Suprapubic skin (tissue), 4 donors: ENCODE results near the gene DEPDC5.

Experiments
- EP300 ChIP-seq: sonication (generic); formaldehyde crosslinking; IDR thresholded peaks from one replicate; pipeline ENCODE4 v1.6.1; 2017; ENCODE audit warnings: antibody characterized with exemption
- POLR2AphosphoS5 ChIP-seq, 3 donors: sonication (generic); formaldehyde crosslinking; IDR thresholded peaks; one replicate each; pipeline ENCODE4 v1.6.1; 2017; ENCODE audit warnings: antibody characterized with exemption in 3 of 3
- TF ChIP-seq, protein P1 (sequence below), 2 donors: fragments of 200-600 bp in 1 of 2; fragments of 450-650 bp in 1 of 2; sonication (generic) in 1 of 2; IDR thresholded peaks; one replicate each; pipeline ENCODE4 v1.5.1; 2016 to 2019; ENCODE audit warnings: antibody characterized with exemption in 2 of 2, mild to moderate bottlenecking in 1 of 2, moderate library complexity in 1 of 2

DNA sequence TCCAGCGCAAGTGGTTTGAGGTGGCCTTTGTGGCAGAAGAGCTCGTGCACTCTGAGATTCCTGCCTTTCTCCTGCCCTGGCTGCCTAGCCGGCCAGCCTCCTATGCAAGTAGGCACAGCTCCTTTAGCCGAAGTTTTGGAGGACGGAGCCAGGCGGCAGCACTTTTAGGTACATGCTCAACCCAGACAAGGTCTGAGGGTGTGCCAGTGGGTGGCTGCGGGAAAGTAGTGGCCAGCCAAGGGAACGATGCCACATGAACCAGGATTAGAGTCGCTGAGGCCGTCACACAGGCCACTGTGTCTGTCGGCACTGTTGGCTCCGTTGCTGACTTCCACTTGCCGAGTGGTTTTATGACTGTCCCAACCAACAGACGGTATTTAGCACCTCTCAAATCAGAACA lies 125.8 kb downstream of the DEPDC5 start:
- TF ChIP-seq, protein P1, sequence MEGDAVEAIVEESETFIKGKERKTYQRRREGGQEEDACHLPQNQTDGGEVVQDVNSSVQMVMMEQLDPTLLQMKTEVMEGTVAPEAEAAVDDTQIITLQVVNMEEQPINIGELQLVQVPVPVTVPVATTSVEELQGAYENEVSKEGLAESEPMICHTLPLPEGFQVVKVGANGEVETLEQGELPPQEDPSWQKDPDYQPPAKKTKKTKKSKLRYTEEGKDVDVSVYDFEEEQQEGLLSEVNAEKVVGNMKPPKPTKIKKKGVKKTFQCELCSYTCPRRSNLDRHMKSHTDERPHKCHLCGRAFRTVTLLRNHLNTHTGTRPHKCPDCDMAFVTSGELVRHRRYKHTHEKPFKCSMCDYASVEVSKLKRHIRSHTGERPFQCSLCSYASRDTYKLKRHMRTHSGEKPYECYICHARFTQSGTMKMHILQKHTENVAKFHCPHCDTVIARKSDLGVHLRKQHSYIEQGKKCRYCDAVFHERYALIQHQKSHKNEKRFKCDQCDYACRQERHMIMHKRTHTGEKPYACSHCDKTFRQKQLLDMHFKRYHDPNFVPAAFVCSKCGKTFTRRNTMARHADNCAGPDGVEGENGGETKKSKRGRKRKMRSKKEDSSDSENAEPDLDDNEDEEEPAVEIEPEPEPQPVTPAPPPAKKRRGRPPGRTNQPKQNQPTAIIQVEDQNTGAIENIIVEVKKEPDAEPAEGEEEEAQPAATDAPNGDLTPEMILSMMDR (IDR thresholded peaks at IDR 0.05), result no peak
- TF ChIP-seq EP300, result no peak
- TF ChIP-seq POLR2AphosphoS5 (IDR thresholded peaks at IDR 0.05), result no peak
